NCI-H526 (cell line): ENCODE results near the gene SMIM20.
"Not testable (repeated sequence)": the region's sequence is repeated elsewhere in the genome, so short reads cannot be mapped to it uniquely, and the experiment has no call there.

Source experiments
- DNase-seq, 2 experiments: peaks; one replicate each; lab custom pipeline; 2025; lab: John Stamatoyannopoulos, UW

The SMIM20 gene

DNA sequence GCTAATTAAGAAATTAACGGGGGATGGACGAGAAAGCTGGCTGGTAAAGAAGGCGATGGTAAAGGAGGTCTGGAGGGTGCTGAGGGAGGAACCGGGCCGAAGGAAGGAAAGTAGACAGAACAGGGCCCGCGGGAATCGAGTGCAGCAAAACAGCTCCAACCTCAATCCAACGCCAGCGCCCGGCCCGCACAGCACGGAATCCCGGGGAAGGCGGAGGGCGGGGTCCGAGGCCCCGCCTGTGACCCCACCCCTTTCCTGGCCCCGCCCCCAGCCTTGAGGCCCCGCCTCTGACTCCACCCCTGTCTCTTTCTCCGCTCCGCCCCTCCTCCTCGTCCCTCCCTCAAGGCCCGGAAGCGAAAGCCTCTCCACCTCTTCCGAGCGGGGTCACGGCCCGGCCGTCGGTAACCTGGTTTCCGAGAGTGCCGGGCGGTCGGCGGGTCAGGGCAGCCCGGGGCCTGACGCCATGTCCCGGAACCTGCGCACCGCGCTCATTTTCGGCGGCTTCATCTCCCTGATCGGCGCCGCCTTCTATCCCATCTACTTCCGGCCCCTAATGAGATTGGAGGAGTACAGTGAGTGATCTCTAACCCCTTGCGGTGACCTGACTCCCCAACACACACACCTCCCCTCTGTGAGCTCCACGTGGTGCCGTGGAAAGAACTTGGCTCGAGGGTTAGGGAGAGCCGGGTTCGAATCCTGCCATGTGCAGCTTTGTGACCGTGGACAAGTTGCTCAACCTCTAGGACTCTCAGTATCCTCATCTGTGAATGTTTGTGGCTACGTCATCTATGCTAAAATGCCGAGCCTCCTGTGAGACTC, at the start of gene SMIM20:
Gene SMIM20, plus strand, starts transcription at position 370 of the 819 bp plus-strand sequence. Its CDS starts 94 bp downstream, at position 464.
- DNase-seq: peak; percentile 81 to 87

DNA sequence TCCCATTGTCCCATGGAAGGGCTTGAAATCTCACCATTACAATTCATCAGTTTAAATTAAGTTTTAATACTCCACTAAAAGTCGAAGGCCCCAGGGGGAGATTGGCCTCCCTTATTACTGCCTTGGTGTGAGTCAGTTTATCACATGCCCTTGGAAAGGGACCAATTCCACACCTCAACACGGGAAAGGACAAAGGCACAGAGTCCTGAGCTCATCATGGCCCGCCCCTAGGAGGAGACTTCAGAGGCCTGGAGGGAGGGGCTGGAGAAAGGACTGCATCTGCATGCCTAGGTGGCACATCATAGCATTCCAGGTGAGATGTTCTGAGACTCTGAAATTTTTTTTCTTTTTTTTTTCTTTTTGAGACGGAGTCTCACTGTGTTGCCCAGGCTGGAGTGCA, 48.4 kb upstream of the SMIM20 start:
- DNase-seq: no peak

DNA sequence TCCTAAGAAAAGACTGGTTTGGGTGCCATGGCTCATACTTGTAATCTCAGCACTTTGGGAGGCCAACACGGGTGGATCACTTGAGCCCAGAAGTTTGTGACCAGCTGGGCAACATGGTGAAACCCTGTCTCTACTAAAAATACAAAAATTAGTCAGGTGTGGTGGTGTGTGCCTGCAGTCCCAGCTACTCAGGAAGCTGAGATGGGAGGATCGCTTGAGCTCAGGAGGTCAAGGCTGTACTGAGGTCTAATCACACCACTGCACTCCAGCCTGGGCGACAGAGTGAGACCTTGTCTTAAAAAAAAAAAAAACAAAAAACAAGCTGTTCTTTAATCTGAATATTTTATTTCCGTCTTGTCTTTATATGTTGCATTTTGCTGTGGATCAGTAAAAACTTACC, 47.6 kb upstream of the SMIM20 start:
- not testable (repeated sequence) for DNase-seq

DNA sequence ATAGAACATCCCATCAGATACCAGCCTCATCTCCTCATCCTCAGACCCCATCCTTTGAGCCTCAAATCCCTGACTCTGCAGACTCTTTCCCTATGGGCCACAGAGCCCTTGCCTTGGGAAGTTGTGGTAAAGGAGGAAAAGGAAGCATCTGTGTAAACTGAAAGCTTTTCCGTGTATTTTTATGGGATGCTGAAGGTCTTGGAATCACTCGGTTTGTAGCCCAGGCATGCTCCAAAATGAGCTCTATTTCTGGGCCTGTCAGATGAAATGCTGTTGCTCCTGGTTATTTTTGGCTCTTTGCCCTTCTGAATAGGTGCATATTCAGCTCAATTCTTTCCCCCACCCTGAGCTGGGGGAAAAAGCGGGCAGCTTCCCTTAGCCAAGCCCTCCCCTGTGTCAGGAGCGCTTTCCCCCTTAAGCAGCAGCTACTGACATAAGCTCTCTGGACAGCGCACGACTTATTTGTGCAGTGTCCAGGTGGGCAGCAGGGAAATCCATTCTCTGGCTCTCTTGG, 46.2 kb upstream of the SMIM20 start:
- DNase-seq: no peak

DNA sequence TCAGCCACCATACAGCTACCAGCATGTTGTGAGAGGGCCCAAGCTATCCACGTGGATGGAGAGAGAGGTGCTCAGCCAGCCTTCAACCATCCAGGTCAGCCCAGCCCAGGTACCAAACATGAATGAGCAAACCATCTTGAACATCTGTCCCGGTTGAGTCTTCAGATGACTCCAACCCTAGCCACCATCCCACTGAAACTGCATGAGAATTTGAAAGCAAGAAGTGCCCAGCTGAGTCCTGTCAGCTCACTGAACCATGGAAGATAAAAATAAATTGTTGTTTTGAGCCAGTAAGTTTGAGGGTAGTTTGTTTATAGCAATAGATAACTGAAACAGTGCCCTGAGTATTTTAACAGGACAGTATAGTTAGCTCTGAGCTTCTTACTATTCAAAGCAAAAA, 43.9 kb upstream of the SMIM20 start:
- no peak for DNase-seq

DNA sequence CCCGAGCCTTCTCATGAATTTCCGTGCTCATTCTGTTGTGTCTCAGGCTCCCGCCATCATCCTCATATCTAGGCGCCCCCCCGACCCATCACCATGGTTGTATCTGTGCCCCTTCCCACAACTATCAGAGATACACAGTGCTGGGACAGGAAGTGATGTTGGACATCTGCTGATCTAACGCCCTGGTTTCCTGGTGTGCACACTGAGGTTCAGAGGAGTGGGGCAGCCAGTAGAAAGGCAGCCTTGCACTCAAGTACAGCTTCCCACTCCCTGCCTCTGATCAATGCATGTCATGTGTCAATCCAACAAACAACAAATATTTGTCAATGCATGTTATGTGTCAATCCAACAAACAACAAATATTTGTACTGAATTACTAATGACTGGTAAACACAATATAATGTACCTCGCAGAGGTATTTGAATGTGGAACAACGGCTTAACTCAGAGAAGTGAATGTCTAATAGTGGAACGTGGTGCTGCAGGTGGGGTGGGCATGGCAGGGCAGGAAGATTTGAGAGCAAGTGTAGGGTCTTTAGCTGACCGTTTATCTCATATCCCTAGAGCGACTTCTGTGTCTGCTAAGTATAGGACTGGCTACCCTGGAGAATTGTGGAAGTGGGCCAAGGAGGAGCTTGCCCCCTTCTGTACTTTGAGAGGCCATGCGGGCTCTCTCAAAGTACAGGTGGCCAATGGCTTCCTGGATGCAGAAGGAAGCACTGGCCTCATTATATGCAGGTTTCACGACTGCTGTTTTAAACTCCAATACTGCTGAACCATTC, 41.0 kb upstream of the SMIM20 start:
- no peak for DNase-seq

DNA sequence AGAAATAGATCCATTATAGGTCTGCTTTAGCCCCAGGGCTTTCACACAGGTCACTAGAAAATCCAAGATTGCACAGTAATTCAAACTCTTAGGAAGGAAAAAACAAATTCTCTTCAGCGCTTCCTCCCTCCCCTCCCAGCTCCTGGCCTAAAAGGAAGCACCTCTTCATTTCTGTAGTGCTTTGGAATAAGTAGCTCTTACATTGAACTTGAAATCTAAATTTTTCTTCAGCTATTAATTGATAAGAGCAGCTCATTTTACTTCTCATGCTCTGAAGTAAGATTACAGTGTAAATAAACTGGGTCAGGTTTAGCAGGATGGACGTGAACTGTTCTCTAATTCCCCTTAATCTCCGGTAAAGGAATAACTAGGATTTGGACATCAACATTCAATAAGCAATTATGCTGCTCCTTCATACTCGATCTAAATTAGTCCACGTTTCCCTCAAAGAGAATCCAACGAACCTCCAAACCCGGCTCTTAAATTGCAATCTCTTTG, 40.3 kb upstream of the SMIM20 start:
- DNase-seq: no peak

DNA sequence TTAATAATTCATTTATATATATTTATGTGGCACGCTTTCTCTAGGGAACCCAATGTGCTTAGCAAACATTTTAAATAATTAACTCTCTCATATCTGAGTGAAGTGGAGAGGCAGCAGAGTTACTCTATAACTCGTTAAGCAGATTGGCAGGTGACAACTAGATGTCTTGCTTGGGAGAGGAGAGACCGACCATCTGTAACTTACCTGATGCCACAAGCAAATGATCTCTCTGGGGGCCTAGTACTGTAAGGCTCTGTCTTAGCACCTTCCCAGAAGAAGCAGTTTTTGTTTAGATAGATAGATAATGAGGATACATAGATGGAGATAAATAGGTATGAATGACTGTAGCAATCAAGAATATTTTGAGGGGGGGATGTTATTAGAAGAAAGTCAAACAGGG, 39.4 kb upstream of the SMIM20 start:
- DNase-seq: no peak

DNA sequence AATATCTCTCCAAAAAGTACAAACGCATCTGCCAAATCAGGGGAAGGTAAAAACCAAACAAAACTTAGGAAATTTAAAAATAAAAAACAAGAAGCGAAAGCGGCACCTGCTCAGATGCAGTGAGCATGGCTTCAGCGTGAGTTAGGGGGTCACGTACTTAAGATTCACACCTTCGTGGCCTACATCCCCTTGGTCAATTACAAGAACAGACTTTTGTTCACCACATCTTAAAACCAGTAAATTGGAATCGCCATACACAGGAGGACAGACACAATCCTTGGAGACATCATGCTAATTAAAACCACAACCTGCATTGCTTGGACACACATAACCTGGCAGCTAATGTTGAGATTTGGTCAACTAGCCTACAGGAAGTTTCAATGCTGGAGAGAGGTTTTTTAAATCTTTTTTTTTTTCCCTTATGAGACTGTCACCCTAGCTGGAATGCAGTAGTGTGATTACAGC, 38.7 kb upstream of the SMIM20 start:
- DNase-seq: no peak

DNA sequence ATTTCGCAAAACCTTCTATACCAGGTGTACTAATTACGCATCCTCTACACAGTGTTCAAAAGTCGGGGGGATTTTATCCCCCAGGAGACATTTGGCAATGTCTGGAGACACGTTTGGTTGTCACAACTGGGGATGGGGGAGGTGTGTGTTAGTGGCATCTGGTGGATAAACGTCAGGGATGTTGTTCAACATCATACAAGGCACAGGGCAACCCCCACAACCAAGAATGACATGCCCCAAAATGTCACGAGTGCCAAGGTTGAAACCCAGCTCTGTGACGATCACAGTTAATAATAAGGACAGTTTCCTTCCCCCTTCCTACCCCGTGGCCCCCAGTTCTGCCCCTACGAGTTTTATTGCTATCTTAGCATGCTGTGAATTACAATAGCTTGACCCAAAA, 35.3 kb upstream of the SMIM20 start:
- no peak for DNase-seq

DNA sequence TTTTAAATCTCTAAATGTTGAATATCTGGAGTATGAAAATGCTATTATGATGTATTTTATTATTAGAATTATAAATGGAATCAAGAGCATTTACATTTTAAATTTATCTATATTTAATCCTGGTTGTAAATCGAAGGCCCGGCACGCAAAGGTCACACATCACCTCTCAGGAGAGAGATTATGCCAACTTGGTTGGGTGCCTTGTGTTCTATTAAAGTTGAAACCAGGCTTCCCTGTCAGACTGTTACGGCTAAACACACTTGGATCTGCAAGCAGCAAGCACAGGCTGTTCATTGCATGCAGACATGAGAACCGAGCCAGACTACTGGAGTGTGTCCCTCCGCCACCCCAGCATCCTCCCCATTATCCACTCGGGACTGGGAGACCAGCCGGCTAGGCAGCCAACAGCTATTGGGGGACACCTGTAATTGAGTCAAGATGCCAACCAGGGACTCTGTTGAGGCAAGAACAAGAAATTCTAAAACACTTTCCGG, 34.9 kb upstream of the SMIM20 start:
- DNase-seq: no peak

DNA sequence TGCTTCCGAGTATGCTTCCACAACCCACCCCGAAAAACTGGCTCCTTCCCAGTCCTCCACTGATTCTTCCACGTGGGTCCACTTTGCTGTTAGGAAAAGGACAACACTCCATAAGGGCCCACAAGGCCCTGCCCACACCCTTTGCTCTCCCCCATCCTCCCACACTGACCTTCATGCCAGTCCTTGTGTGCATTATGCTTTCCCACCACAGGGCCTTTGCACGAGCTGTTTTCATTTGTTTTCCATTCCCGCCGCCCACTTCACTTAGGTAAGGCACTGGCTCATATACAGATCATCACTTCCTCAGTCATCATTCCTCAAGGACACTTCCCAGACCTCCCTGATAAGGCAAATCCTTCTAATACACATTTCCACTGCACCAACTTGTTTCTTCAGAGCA, 34.4 kb upstream of the SMIM20 start:
- DNase-seq: no peak

DNA sequence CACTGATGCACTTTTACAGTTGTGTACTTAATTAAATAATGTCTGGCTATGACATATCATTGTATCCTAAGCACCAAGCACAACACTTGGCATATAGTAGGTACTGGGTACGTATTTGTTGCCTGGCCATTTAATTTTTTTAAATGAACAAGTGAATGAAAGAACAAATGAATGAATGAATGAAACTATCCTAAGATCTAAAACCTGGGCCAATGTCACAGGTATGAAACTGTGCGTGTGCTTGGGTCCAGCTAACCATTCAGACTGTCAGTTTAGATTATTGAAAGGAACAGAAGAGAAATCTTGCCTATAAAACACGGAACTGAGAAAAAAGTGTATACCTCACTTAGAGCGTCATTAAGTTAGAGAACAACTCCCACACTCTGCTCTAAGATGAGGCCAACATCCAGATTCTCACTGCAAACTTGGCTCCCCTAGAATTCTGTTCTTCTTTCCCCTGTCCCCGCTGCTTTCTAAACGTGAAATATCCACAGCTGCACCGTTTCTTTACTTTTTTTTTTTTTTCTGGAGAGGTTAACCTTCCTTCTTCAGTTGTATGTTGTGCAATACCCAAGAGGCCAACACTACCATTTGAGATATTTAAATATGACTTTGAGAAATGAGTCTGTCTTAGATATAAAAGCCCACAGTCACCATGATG, 33.9 kb upstream of the SMIM20 start:
- no peak for DNase-seq

DNA sequence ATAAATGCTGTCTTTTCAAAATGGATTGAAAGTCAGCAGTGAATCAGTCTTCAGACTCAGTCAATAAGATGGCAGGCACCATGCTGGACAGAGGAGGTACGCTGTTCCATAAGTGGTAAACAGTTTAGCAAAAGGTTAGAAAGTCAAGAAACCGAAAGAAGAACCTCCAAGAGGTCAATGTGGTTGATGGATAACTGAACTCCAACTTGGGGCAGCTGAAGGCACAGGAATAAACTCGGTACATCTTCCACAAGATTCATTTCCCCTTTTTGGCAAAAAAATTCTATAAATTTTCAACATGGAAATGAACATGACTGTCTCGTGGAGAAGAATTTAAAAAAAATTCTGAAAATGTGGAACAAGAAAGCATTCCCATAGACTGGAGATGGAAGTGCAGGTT, 32.8 kb upstream of the SMIM20 start:
- DNase-seq: no peak

DNA sequence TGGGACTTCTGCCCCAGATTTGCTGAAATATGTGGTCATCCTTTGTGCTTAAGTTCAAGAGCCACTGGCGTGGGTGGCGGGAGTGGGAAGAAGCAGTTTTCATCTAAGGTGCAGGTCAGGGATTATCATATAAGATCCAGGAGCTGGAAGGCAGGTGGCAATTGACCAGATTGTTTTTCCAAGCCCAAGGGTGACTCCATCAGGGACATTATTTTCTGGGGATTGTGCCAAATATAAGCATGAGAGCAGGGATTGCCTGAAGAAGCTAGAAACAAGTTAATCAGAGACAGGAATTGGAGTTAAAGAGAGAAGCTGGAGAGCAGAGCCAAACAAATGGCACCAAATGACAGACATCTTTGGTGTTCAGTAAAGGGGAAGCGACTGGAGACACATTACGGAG, 31.8 kb upstream of the SMIM20 start:
- no peak for DNase-seq

DNA sequence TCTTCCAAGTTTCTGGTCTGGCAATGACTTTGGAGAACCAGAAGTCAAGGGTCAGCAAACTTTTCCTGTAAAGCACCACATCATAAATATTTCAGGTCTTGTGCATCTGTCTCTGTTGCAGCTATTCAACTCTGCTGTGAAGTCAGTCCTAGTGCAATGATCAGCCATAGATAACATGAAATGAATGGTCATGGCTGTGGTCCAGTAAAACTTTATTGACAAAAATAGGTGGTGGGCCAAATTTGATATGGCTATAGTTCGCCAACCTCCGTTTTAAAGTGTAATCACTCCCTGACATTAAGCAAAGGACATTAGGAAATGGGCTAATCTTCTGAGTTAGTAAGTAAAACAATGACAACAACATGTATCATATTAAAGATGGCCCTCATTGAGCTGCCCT, 30.5 kb upstream of the SMIM20 start:
- no peak for DNase-seq

DNA sequence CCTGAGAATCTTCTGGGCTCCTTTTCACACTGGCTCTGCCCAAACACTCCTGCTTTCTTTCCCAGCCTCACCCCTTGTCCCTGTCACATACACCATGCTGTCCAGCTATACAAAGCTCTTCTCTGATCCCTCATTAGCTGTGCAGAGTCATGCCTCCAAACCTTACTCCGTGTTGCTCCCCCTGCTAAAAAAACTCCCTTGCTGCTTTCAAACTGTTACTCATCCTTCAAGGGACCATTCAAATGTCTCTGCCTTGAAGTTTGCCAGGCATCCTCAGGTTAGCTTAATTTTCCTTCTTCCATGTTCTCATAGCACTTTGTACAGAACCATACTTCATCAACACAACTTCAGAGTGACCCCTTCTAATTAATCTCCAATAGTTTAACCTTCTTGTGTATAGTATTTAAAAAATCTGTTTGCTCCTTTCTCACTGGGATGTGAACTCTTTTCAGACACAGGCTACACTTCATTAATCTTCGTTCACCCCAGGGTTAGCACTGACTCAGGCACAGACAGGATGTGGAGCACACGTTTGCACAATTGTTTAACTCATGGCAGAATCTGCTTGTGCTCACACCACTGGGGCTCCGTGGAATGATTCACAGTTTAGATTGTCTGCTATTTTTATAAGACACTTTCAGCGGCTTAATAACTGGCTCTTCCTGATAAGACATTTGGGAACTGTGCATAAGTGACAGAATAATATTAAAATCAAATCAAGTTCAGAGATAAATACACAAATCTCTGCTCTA, 29.8 kb upstream of the SMIM20 start:
- no peak for DNase-seq

DNA sequence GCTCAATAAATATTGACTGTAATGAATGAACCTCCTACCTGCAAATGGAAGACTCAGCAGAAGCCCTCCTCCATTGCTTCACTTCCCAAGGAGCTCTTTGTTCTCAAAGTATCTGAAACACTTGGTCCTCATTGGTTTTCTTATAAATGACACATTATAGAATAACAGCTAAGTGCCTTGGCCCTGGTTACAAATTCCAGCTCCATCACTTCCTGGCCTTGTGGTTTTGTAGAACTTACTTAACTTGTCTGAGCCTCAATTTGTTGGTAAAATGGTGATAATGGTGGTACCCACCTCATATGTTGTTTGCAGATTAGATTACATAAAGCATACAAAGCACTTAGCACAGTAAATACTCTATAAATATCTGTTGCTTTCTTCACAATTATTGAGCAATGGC, 25.2 kb upstream of the SMIM20 start:
- no peak for DNase-seq

DNA sequence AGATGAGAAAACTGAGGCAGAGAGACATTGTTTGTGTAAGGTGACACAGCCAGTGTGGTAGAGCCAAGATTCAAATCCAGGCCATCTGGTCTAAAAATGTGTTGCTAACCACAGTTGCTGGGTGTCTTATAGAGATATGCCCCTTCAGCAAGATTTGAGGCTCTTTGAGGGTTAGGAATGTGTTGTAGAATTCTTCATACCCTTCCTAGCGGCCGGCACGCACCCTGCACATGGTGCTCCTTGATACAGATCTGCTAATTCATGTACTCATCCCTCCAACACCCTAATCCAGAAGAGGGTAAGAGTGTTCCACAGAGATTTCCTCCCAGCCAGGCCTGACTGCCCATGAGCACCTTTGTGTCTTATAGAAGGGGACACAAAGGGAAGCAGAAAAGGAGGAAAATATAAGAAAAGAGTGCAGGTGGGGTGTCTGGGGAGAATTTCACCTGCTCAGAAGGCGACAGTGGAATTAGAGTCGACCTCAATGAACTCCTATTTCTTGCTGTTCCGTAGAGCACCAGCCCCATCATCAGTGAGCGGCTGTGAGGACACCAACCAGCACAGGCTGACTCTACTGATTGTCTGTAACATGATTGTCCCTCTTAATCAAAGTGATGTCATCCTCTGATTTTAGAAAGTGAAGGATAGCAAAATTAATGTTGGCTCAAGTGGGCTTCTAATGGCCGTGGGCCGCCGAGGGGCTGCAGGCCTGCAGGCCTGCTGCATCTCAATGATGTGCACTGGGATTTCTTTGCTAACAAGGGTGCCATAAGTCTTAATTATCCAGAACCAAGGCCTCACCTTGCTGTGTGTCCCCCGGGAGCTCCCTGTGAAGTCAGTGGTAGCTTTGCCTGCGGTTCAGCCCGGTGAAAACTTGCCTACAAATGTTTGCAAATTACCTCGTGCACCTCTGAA, 24.2 kb upstream of the SMIM20 start:
- no peak for DNase-seq
